ENCODE results near the gene CNKSR1. TPM values are rescaled to one million over a fixed set of nuclear protein-coding genes. Genes with fewer than 3 reads are reported as not detected.

Gene CNKSR1, protein sequence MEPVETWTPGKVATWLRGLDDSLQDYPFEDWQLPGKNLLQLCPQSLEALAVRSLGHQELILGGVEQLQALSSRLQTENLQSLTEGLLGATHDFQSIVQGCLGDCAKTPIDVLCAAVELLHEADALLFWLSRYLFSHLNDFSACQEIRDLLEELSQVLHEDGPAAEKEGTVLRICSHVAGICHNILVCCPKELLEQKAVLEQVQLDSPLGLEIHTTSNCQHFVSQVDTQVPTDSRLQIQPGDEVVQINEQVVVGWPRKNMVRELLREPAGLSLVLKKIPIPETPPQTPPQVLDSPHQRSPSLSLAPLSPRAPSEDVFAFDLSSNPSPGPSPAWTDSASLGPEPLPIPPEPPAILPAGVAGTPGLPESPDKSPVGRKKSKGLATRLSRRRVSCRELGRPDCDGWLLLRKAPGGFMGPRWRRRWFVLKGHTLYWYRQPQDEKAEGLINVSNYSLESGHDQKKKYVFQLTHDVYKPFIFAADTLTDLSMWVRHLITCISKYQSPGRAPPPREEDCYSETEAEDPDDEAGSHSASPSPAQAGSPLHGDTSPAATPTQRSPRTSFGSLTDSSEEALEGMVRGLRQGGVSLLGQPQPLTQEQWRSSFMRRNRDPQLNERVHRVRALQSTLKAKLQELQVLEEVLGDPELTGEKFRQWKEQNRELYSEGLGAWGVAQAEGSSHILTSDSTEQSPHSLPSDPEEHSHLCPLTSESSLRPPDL
- polyA plus RNA-seq (2013, experiment 1 of 2; ENCODE audit: insufficient read length): 1.5 TPM
- polyA plus RNA-seq (2013, experiment 2 of 2; ENCODE audit: insufficient read length): 0.74 TPM

DNA sequence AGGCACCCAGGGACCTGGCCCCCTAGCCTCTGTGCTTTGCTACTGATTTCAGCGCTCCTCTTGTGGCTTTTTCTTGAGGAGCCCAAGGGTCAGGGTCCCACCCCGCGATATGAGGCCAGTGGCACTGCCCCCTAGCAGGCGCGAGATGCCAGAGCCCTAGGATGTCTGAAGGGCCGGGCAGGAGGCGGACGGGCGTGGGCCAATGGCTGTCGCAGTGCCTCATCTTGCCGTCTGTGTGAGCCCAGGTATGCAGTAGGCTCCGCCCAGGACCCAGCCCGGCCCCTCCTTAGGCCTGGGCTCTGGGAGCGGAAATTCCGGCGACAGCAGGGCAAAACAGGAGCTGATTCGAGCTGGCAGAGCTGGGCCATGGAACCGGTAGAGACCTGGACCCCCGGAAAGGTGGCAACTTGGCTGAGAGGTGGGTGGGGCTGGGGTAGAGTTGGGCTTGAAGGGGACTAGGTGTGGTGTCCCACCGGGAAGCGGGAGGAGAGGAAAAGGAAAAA lies at the start of gene CNKSR1:
CNKSR1 (plus strand) TSS at position 310 of the 503 bp plus-strand sequence; CDS start at position 367, 57 bp downstream.
- no peak for DNase-seq

DNA sequence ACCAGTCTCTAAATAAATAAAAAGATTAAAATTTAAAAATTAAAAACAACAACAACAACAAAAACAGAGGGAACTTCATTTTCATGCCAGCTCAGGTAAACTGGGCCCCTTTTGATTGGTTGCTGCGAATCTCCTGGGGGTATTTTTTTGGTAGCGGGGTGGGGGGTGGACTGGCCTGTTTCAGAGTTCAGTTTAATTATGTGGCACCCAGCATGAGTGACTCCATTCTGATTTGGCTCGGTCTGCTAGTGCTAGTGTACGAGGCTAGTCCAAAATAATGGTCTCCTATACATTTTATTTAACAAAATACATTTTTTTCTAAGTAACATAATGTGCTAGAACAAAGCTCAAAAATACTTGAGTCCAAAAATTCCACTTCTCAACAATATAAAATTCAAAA lies 47.5 kb upstream of the CNKSR1 start:
- DNase-seq: no peak

DNA sequence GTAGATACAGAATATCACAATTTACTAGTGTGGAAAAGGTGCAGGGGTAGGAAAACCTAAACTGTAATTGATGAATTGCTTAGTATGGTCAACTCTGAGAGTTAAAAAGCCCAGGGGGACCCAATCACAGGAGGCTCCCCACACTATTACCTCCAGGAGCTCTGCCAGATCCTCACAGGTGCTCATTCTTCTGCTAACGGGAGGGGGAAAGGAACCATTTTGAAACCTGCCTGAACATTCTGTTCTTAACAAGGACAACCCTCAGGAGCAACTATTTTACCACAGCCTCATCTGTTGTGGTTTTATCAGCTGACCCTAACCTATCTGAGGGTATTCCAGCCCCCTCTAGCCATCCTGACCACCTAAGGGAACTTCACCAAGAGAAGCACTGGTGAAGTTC lies 46.6 kb upstream of the CNKSR1 start:
- DNase-seq: no peak

DNA sequence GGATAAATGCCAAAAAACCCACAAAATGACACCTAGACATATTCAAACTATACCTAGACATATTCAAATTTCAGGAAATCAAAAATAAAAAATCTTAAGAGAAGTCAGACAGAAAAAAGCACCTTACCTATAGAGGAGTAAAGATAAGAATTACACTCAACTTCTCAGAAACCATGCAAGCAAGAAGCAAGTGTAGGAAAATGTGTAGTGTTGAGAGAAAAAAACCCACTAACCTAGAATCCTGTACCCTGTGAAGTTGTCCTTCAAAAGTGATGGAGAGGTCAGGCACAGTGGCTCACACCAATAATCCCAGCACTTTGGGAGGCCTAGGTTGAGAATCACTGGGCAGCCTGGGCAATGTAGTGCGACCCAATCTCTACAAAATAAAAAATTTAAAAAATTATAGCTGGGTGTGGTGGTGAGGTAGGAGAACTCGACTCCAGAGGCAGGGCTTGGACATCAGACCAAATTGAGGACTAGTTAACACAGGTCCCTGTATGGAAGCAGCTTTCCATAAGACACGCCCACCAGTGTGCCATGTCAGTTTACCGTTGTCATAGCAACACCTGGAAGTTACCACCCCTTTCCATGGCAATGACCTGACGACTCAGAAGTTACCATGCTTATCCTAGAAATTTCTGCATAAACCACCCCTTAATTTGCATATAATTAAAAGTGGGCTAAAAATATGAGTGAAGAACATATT lies 45.0 kb upstream of the CNKSR1 start:
- no peak for DNase-seq

DNA sequence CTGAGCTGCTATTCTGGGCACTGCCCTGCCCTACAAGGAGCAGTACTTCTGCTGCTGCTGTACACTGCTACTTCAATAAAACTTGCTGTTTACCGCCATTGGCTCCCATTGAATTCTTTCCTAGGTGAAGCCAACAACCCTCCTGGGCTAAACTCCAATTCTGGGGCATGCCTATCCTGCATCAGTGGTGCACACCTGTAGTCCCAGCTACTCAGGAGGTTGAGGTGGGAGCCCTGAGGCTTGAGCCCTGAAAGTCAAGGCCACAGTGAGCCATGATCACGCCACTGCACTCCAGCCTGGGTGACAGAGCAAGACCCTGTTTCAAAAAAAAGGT lies 44.5 kb upstream of the CNKSR1 start:
- DNase-seq: no peak

DNA sequence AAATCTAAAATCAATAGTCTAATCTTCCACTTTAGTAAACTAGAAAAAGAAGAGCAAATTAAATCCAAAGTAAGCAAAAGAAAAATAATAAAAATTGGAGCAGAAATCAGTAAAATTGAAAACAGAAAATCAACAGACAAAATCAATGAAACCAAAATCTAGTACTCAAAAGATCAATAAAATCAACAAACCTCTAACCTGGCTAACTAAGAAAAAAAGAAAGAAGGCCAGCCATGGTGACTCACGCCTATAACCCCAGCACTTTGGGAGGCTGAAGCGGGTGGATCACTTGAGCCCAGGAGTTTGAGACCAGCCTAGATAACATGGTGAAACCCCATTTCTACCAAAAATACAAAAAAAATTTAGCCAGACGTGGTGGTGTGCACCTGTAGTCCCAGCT lies 42.8 kb upstream of the CNKSR1 start:
- no peak for DNase-seq

DNA sequence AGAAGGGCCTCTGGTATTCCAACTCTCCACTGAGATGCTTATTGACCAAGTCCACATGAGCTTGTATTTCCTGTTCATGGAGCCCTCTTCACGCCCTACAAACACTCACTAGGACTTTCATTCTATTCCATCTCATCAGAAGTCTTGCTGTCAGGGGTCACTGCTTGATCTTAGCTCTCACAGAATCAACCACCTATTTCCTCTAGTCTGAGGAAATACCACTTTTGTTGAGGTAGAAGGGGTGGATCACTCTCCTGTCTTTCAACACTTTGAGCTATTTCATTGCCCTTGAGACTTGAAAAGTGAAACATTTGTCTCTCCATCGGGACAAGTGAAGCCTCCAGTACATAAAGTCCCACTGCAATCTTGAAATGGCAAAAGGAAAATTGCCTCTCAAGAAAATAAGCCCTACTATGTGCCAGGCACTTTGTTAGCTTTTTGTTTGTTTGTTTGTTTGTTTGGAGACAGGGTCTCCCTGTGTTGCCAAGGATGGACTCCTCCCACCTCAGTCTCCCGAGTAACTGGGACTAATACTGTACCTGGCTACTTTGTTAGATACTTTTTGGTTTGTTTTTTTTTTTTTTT lies 38.2 kb upstream of the CNKSR1 start:
- DNase-seq: no peak

DNA sequence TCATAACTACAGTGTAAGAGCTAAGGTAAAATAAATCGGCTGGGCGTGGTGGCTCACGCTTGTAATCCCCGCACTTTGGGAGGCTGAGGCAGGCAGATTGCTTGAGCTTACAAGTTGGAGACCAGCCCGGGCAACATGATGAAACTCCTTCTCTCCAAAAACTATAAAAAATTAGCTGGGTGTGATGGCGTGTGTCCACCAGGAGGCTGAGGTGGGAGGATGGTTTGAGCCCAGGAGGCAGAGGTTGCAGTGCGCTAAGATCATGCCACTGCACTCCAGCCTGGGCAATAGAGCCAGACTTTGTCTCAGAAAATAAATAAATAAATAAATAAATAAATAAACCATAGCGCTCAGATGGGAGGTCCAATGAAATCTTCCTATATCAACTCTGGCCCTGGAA lies 35.1 kb upstream of the CNKSR1 start:
- no peak for DNase-seq

DNA sequence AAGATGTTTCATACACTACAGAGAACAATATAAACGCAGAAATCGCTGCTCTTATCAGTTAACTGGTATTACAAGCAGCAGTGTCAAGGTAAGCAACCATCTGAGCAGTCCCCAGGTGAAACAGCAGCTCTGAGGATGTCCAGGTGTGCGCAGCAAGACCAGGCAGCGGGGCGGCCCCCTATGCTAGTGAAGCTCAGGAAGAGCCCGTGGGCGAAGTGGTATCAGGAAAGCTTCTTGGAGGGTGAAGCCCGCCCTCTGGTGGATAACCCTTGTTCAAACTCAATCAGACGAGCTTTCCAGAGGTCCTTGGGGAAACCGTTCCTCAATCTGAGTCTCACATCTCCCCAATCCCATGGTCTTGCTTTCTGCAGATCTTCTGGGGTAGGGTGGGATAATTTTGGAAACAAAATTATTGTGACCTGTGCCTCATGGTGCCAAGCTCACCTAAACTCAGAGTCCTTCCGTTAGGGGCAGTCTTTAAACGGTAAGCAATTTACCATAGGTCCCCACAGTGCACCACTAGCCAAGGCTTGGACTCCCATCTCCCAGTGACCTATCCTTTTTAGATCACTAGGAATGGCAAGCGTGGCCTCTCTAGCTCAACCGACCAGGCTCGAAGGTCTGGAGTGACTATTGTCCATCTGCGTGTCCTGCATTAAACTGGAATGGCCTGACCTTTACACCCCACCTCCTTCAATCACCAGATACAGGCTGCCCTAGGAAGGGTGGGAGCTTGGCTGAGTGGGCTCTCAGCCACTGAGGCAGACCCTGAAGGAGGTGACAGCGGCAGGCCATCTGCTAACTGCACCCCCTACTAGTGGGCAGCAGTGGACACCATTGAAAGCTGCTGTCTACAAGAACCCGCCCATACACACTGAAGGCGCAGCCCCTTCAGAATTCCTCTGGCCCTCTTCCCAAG lies 32.0 kb upstream of the CNKSR1 start:
- peak; percentile 71 for DNase-seq

DNA sequence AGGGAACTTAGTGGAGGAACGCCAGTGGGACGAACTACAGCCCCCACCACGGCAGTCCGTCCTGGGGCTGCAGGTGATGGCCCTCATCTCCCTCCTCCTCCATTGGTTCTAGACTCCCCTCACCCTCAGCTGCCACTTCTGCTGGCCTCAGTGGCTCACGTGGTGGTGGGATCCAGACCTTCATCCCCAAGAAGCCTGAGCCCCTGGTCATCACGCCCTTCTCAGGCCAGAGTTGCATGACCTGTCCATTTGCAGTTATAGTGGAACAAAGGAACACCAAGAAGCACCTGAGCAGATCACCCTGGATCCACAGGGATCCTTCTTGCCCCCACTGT lies 31.4 kb upstream of the CNKSR1 start:
- DNase-seq: no peak

DNA sequence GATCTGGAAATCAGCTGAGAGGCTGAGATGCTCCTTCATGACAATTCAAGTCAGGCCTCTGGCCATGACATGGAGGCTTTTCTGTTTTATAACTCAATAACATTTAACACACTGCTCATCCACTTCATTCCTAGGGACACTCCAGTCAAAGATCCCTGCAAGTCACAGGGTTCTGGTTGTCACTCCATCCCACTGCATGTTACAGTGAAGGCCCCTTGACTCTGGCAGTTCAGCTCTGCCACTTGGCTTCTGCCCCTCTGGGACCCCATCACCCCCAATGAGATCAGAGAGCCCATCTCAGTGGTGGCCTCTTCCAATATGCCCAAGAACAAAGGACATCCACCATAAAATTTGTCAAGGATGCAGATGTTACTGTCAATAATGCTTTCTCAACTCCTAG lies 28.4 kb upstream of the CNKSR1 start:
- no peak for DNase-seq

DNA sequence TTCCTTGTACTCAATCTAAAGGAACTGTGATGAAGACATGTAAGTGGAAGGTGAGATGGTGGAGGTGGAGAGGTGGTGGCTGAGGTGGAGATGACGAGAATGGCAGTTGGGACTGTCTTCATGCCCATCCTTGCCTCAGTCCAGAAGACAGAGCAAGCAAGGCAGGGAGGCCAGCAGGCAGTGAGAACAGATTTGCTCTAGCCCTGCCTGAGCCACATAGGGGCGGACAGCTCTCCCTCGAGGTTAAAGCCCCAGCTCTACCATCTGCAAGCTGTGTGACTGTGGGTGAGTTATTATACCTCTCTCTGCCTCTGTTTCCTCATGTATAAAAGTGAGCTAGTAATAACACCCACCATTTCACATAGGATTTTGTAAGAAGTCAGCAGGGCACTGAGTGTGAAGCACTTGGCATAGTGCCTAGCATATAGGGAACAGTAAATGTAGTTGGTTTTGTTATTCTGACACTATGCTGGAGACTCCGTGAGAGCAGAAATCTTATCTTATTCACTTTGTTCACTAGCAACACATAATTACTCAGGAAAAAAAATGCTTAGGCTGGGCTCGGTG lies 23.2 kb upstream of the CNKSR1 start:
- no peak for DNase-seq

DNA sequence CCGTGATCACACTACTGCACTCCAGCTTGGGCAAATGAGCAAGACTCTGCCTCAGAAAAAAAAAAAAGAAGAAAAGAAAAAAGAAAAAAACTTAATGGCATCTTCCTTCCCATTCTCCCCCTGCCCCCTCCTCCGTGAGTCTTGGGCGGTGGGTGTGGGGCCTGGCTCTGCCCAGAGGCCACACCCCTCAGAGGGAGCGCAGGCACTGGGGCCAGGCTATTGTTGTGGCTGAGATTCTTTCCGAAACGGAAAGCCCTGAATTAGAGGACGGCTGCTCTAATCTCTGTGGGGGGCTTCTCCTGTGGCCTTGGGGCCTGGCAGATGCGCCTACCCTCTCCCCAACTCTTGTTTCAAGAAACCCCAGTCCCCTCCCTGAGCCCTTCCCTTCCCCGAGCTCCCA lies 22.5 kb upstream of the CNKSR1 start:
- no peak for DNase-seq

DNA sequence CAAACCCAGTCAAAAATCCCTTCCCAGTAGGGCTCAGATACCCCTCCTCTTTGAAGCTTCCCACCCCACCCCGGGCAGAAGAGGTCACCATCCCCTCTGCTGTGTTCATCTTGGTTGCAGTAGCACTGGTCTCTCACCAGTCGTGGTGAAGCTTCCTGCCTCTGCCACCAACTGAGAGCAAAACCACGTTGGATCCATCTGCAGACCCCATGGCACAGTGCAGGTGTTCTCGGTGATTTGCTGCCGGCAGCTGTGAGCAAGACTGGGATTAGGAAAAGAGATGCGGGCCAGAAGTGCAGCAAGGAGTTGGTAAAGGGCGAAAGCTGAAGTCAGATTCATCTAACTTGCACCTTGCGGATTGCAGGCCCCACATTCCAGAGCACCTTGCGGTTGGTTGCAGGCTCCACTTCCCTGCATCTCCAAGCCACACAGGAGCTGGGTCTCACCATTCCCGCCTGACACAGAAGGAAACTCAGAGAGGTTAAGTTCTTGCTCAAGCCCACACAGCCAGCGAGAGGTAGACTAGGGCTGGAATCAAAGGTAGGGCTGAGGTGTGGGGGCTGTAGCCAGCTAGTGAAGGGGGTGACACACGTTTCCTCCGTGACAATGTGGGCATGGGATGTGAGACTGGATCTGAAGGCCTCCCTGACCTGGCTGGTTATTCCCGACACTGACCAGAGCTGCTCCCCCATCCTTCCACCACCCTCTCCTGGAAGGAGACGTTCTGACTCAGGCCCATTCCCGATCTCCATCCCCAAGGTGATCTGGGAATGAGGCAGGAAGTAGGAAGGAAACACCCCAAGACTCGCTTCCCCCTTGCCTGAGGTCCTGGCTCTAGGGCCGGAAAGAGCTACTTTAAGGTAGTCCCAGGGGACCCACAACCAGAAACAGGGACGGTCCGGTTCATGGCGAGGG lies 21.7 kb upstream of the CNKSR1 start:
- no peak for DNase-seq

DNA sequence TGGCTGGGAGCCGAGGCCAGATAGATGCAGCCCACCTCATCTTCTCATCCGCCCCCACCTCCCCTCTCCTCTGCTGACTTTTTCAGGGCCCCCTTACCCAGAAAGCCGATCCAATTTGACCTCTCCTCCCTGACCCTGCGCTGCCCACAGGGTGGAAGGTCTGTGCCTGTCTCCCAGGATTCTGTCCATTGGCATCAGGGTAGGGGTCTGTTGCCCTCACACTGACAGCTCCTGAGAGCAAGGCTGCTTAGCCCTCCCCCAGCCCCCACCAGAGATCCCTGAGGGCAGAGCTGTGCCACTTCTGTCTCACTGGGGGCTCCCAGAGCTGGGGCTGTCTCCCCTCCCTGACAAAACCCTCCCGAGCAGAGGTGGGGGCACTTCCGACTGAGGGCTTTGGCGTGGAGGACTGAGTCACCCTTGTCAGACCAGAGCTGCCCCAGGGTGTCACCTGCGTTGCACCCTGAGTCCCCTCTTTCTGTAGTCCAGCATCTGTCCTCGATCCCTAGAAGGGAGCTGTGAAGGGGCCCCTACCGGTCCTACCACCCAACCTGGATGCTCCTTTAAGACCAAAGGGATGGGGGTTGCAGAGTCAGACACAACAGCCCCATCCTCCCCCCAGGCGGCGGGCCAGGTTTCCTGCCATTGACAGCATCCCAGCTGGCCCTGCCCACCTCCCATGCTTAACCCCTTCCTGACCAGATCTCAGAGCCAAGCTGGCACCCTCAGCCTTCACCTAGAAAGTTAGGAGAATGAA lies 20.8 kb upstream of the CNKSR1 start:
- DNase-seq: peak; percentile 38

DNA sequence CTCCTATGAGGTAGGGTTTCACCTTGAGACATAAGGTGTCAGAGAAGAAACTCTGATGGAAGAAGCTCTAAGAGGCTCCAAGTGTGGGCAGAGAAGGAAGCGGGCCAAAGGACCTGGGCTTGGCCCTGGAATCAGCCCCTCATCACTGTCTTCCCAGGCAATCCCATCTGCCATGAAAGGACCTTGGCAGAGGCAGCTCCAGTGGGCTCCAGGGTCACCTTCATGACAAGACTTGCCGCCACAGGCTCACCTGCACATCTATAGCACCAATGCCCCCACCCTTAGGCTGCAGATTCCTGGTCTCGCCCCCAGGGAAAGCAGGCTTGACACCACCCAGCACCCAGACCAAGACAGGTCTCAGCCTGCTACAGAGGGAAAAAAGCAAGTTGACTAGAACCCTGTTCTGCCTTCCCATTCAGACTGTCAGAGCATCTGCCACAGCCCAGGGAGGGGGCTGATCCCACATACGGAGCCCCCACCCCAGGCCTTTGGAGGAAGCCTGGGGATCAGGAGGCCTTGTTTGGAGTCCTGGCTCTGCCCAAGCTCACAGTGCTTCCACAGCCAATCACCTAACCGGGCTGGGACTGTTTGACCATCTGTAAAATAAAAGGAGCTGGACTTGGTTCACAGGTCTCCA lies 18.9 kb upstream of the CNKSR1 start:
- DNase-seq: no peak

DNA sequence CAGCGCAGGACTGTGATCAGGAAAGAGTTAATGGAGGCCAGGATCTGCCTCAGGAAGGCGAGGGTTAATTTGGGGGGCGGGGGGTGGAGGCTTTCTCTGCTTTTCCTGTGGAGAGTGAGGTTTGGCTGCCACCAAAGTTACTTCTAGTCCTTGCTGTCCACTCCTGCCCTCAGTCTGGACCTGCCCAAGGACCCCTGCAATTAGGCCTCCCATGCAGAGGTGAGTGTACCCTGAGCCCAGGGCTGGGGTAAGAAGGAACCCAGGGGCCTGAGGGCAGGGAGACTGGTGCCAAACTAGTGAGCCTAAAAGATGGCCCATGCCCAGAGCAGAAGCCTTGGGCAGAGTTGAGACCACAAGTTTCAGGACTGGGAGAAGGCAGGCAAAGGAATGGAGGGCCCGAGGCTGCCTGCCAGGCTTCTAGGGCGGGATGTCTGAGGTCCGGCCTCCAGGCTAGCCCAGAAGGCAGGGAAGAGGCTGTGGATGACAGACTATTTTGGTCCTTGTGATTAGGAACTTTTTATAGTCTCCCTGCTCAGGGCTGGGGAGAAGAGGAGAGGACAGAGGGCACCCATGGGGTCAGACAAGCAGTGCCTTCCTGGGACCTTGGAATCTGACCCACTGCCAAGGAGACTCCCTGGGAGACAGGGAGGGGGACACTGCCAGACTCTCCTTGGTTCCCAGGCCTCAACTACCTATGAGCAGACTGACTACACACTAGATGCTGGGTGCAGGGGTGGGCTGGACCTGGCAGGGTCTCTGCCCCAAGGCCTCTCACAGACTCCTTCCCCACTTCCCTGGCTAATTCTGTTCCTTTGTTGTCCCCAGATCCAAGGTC lies 18.2 kb upstream of the CNKSR1 start, which contains the start of gene FAM110D:
FAM110D (plus strand) TSS at position 172 of the 835 bp plus-strand sequence. CDS start 2,213 bp downstream, outside the sequence.
- DNase-seq: no peak

DNA sequence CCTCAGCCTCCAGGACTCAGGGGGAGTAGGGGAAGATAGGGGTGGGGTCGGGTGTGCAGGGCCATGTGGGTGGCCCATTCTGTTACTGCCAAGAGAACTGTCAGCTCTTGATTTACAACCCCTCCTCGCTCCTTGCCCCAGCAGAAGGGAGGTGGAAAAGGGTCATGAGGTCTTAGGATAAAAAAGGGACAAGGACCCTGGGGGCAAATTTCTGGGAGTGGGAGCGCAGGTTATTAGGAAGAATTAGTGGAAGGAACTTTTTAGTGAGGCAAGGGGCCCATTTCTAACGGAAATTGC lies 17.6 kb upstream of the CNKSR1 start:
- no peak for DNase-seq
